GM12873 (cell line): Measurements from ENCODE around the gene NTF3.
A peak's percentile ranks its signal among the peaks of the same experiment; 100 is the strongest.

ENCODE experiments used
- TF ChIP-seq, protein P1 (sequence below): IDR thresholded peaks from 2 replicates; pipeline ENCODE4 v1.5.1; 2012; ENCODE audit warnings: low read depth, mild to moderate bottlenecking, moderate library complexity, low read length, control low read depth; ENCODE audit not compliant: insufficient read depth; ENCODE audit errors: missing control alignments

NTF3 gene

DNA sequence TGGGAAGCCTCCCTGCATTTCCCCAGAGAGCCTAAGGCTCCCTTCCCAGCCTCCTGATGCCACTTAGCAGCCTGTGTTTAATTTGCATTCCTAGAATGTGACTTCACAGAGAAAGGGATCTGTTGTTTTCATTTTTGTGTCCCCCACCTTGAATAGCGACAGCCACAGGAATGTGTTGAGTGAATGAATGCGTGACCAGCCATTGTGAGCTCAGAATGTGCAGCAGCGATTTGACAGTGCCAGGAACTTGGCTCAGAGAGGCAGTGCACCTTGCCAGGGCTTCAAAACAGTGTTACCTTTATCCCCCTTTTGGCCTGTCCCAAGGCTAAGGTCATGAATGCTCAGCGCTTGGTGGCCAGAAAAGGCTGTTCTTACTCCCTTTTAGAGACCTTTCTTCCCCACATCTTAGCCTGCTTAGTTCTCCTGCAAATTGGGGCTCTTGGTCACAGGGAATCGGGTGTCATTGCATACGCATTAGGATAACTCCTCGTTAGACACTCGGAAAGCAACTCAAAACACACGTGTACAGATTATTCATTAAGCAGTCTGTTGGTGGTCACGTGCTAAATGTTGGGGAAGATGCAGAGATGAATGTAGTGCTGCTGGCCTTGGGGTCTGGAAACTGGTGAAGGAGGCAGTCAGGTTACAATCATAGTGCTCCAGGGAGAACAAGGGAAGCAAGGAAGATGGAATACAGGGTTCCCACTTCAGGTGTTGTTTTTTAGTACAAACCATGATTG, 9.8 kb downstream of the NTF3 start:
- TF ChIP-seq, protein P1, sequence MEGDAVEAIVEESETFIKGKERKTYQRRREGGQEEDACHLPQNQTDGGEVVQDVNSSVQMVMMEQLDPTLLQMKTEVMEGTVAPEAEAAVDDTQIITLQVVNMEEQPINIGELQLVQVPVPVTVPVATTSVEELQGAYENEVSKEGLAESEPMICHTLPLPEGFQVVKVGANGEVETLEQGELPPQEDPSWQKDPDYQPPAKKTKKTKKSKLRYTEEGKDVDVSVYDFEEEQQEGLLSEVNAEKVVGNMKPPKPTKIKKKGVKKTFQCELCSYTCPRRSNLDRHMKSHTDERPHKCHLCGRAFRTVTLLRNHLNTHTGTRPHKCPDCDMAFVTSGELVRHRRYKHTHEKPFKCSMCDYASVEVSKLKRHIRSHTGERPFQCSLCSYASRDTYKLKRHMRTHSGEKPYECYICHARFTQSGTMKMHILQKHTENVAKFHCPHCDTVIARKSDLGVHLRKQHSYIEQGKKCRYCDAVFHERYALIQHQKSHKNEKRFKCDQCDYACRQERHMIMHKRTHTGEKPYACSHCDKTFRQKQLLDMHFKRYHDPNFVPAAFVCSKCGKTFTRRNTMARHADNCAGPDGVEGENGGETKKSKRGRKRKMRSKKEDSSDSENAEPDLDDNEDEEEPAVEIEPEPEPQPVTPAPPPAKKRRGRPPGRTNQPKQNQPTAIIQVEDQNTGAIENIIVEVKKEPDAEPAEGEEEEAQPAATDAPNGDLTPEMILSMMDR, result no peak

DNA sequence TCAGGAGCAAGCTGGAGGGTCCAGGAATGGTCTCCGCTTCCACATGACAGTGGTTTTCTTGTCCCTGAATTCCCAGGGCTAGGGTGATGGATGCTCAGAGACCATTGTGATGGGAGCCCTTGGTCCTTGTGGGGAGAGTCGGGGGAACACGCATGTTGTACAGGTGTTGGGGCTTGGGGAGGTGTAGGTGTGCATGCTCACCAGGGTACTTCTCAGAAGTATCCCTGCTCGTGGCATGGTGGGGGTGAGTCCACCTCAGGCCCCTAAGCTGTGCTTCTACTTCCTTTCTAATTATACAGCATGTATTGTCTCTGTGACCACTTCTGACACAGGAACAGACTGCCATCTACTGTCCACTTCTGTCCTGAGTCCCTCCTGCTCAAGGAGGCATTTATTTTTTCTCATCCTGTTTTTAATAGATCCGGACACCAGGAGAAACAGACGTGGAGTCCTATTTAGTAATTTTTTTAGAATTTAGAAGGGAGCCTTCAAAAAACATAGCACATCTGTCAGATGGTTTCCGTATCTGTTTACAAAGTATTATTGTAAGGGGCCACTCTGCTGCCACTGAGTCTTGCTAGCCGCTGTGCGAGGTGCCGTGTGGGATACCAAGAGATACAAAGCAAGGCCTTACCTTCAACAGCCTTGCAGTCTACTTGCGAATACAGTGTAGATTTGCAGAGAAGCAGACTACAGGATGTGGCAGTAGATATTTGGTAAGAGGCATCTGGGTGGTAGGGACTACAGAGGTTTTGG, 10.5 kb downstream of the NTF3 start:
- TF ChIP-seq, protein P1, result peak; percentile 27

DNA sequence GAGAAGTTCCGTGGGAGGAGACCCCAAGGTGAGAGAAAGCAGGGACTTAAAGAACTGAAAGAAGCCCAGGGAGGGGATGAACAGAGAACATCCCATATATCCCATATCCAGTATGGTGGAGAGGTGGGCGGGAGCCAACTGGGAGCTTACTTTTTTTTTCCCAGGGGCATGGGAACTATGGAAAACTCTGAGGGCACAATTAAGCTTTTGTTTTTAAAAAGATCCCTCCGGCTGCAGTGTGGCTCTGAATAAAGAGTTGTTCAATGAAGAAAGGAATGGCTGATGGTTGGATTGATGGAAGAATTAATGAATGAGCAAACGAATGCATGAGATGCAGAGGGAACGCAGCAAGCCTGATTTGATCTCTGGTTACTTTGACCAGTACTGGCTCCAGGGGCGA, 12.6 kb downstream of the NTF3 start:
- TF ChIP-seq, protein P1, result no peak

DNA sequence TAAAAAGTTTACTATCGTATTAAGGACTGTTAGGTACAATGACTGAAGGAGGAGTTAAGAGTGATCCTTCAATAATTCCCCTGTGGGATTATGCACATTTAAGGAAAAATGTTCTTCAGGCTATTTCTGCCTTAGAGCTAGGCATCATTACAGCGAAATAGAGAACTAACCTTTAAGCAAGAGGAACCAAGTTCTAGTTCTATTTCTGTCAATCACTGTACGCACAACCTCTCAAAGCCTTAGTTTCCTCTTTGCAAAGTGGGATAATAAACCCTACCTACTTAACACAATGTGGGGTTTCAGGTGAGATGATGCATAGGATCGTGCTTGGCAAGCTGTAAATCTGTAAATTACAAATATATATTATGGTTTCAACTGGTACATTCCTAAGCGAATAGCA, 15.4 kb downstream of the NTF3 start:
- TF ChIP-seq, protein P1, result no peak

DNA sequence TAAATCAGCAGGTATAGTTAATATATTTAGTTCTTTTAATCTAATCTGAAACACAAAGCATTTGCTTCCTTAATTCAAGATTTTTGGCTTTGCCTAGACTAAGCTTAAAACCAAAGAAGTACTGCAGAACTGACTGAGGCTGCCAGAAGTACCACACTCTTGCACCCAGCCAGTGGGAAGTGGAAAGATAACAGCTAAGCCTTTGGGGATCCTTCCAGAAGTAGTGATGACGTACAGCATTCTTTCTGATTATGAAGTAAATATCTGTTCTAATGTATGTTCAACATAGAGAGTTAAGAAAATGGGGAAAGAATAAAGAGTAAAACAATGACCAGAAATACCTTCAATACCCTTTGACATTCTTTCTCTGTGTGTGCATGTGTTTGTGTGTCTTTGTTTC, 19.3 kb downstream of the NTF3 start:
- TF ChIP-seq, protein P1, result no peak

DNA sequence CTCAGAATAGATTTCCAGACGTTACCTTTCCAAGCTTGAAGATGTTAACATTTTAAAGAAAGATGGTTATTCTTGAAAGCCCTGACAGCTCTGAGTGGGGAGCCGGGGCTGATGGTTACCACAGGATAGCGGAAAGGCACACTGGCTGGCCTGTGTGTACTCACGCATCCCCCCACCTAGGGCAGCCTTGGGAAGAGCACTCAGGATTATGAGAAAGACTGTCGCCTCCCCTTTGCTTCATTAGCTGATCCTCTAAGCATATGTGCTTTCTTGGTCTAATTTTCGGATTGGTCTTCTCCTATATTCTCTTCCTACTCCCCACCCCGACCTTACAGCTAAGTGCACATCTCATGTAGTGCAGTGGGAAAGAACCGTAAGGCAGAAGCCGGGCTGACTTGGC, 20.7 kb downstream of the NTF3 start:
- TF ChIP-seq, protein P1, result no peak

DNA sequence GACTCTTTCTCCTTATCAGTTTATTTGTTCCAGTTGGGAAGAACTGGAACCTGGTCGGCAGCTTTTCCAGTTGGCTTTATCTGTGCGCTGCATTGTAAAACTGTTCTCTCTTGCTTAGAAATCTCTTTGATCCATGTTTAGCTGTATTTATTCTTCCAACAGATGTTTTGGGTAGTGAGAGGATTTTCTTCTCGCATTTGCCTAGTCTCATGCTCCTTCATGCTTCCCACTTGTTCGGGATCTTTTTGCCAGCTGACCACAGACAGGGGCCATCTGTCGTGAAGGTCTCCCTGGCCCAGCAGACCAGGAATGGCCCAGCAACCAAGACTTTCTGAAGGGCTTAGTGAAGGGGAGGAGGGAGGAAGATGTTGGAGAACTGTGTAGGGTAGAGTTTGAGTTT, 21.6 kb downstream of the NTF3 start:
- TF ChIP-seq, protein P1, result no peak
